GM21619 (cell line): ENCODE measurements around the gene HIVEP3.
A peak's percentile ranks its signal among the peaks of the same experiment; 100 is the strongest.

Source experiments
- ATAC-seq: cut with Tn5 transposase; IDR thresholded peaks from one replicate; pipeline ENCODE4 v1.9.1; 2021; ENCODE audit not compliant: unreplicated experiment

The HIVEP3 gene

DNA sequence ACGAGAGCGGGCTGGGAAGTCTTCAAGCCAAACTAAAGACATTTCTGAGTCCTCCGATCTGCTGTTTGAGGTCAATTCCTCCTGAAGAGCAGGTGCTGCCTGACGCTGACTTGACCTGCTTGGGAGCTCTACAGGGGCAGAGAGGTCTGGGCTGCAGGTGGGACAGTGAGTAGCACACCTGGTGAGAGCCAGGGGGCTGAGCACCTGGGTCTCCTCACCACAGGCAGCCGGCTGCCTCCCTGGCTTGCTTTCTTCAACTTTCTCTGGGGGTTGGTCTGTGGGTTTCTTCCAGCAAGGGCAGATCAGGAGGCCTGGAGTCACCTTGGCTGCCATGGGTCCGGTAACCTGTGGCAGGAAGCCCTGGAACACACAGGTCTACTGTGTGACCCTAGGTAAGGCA, 326.8 kb downstream of the HIVEP3 start:
- ATAC-seq, result no peak

GRCh38 chr1:41590331-41590730, 328.4 kb downstream of the HIVEP3 start:
- no peak for ATAC-seq

DNA sequence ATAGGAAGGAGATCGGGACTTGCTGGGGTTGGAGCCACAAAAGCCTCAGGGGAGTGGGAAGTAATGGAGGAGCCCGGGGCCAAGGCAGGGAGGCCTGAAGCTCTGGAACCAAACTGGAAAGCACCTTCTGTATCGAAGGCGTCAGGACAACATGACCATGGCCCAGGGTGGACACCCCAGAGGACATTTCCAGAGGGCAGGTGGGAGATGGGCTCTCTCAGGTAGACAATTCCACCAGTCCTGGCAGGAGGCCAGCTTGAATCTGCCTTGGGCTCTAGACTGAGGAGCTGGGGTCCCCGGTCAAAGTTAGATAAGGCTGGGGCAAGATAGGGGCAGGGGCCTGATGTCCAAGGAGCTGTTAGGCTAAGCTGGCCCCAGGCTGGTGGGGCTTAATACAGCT, 329.3 kb downstream of the HIVEP3 start:
- no peak for ATAC-seq

DNA sequence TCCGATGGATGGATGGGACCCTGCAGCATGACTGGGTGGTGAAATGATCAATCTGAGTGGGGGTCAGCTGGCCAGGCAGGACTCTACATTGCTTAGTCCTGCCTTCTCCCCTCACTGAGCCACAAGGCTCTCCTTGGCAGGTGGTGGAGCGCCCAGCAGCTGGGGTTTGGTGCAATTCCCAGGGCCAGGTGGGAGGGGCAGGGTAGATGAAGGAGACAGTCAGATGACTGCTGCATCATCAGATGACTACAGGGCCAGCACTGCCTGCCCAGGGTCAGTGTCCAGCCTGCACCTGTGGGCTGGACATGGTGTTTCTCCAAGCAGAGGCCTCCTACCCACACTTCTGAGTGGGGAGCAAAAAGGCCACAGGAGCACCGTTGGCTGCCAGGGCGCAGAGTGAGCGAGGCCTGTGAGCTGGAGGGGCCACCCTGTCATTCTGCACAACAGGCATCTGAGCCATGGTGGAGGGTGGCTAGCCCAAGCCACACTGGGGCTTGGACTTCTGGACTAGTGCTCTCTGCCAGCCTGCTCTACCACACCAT, 330.3 kb downstream of the HIVEP3 start:
- ATAC-seq, result no peak

DNA sequence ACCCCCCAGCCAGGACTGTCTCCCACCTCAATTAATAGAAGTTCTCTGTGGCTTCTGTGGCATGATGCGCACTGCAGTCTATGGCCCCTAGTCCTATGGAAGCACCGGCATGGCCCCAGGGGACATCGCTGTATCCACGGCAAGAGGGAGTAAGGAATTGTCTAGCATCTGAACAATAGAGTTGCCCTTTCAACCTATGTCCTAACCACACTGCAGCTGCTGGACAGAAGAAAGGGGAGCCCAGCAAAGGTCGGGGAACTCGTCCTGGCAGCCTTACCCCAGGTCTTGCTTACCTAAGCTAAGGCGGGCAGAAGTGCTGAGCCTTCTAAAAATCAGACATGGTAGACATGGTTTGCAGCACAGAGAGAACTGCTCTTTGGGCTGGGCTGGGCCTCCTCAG, 330.9 kb downstream of the HIVEP3 start:
- ATAC-seq, result no peak

DNA sequence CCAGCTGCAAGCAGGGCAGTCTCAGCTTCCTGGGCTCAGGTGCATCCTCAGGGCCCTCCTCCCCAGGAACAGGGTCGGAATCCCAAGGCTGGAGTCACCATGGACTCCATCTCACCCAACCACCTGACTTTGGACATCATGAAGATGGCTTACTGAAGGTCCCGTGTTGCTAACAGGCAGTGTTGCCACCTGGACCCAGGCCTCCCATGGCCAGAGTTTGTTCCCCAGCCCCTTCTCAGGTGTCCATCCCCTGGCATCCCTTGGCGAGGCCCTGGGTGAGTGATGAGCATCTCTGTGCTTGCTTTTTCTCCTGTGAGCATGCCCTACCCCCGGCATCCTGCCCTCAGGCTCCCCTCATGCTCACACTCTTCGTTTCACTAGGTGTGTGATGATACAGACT, 332.5 kb downstream of the HIVEP3 start:
- no peak for ATAC-seq

DNA sequence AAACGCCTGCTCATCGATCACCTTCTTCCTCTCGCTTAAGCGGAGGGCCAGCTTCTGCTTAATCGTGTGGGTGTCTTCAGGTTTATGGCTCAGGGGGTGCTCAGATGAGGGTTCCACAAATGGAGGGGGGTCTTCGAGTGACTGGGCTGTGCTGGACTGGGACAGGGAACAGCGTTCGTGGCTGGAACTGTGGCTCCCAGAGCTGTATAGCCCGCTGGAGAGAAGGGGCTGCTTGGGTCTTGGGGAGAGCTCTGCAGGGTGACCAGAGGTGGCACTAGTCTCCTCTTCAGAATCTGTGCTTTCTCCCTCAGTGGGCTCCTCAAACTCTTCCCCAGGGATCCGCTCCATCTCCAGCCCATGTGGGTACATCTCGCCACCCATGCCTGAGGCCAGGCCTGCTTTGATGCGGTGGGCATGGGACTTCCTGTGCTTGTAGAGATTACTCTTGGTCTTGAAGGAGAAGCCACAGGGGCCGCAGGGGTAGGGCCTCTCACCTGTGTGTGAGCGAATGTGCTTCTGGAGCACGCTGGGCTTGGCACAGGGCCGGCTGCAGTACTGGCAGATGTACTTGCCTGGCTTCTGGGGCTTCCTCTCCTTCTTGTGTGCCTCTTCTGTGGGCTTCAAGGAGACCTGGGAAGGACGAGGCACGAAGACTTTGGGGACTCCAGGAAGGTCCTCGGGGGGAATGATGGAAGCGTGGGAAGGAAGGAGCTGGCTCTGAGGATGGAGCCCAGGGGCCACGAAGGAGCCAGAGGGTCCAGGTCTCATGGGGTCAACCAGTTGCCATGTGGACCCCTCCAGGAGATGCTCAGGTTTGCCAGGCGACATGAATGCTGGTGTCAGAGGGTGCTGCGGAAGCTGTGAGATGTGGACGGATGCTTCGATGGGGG, 334.8 kb downstream of the HIVEP3 start:
- ATAC-seq, result no peak

- ATAC-seq, result no peak
These were observed 335.7 kb downstream of the HIVEP3 start for GRCh38 chr1:41582851-41583657.

GRCh38 chr1:41582351-41582750, 336.4 kb downstream of the HIVEP3 start:
- no peak for ATAC-seq

GRCh38 chr1:41582004-41582325, 336.8 kb downstream of the HIVEP3 start:
- no peak for ATAC-seq

GRCh38 chr1:41581216-41582003, 337.3 kb downstream of the HIVEP3 start:
- no peak for ATAC-seq

- no peak for ATAC-seq
These were observed 338.1 kb downstream of the HIVEP3 start for GRCh38 chr1:41580520-41581172.

DNA sequence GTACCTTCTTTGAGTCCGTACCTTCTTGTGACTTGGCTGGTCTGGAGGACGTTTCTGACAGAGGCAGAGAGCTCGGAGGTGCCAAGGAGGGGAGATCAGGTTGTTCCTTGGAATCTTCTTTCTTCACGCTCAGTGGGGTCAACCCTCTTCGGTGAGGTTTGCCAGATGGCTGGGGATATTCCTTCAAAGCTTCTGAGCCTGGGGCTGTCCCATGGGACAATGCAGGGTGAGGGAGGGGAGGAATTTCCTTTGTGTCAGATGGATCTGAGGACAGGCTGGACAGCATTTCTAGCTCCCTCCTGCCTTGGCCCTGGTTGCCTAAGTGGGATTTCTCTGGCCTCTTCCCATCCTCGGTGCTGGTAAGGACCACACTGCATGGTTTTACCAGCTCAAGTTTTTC, 338.7 kb downstream of the HIVEP3 start:
- ATAC-seq, result no peak

DNA sequence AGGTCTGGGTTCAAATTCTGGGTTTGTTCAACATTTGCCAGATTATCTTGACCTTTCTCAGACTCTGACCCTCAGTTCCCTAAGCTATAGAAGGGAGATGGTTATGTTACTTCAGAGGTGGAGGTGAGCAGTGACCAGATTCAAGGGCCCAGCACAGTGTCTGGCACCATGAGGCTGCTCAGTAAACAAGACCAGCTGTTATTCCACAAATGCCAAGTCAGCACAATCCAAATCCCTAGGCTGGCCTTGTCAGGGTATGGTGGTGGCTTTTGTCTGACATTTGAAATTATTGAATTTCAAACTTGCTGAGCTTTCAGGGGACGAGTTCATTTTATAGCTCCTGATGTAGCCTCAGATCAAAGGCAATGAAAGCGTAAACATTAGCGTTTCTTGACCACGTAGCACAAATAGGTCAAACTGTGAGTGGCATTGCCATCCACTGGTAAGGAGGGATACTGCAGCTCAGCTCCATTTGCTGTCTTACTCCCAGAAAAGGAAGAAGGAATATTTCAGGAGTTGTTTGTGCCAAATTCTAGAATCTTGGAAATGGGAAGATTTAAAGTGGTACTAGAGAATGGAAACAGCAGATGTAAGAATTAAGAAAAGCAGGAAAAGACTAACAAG, 339.9 kb downstream of the HIVEP3 start:
- ATAC-seq, result no peak

DNA sequence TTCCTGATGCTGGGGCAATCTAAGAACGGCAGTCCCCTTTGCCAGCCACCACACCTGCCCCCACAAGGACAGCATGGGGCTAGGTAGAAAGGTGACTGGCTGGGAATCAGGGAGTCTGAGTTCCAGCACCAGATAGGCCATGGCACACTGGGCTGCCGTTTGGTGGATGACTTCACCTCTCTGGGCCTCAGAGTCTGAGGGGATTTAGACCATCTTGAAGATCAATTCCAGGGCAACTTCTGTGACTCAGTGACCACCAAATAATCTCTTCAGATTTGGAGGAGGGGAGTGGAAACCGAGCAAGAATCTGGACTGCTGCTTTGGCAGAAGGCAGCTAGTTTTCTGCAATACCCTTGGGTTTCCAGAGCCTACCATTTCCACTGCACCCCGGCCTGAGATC, 342.1 kb downstream of the HIVEP3 start:
- ATAC-seq, result no peak

GRCh38 chr1:41576206-41576605, 342.5 kb downstream of the HIVEP3 start:
- no peak for ATAC-seq

GRCh38 chr1:41574842-41575241, 343.9 kb downstream of the HIVEP3 start:
- ATAC-seq, result no peak

DNA sequence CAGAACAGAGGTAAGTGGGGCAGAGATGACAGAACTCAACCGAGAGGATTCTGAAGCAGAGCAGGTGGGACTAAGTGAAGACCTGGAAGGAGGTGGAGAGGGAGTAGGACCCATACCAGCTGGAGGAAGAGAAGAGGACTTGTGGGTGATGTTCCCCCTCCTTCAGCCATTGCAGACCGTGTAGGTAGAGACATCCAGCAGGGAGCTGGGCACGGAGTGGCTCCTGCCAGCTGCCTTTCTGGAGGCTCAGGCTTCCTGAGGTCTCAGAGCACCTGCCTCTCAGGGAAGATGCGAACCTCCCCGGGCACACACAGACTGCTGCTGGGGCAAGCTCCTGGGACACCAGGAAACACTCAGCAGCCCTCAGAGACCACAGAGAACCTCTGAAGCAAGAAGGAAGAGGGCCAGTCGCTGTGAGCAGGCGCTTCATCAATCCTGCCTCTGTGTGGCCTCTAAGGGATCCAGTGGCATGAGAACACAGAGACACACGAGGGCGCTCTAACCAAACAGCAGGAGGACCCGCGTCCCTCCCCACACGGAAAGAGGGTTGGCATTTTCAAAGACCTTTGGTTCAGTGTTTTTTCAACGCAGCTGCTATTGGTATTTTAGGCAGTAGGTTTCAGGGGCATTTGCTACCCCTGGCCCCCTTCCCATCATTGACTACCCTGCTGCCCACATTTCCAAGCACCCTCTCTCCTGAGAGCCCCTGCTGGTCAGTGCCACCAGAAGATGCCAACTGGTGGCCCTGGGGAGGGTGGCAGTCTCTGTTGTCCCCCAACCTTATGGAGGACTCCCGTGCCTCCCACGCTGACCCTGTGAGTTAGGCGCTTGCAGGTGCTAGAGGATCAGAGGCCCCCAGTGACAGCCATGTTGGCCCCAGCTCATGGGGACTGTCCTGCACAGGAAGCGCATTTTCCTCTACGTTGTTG, 344.7 kb downstream of the HIVEP3 start:
- peak; percentile 72 for ATAC-seq

GRCh38 chr1:41573194-41573593, 345.5 kb downstream of the HIVEP3 start:
- no peak for ATAC-seq
